Measurements from ENCODE around the gene BCCIP. TPM values are rescaled to one million over a fixed set of nuclear protein-coding genes. Genes with fewer than 3 reads are reported as not detected.

Gene BCCIP
- polyA plus RNA-seq, 5 donors: 77.3 to 93.0 (median 84.5) TPM

GRCh38 chr10:125838802-125839575 is 15.6 kb downstream of the BCCIP start:
- no peak for DNase-seq

GRCh38 chr10:125840406-125840805 is 17.1 kb downstream of the BCCIP start:
- DNase-seq: no peak

- DNase-seq: no peak
Measured at GRCh38 chr10:125840955-125841354, 17.6 kb downstream of the BCCIP start.

GRCh38 chr10:125843603-125844329 is 20.4 kb downstream of the BCCIP start:
- DNase-seq: no peak

- no peak for DNase-seq
Measured at GRCh38 chr10:125844751-125845221, 21.4 kb downstream of the BCCIP start.

- no peak for DNase-seq
Measured at GRCh38 chr10:125845617-125846016, 22.3 kb downstream of the BCCIP start.

GRCh38 chr10:125846894-125847293 is 23.5 kb downstream of the BCCIP start:
- no peak for DNase-seq

GRCh38 chr10:125848371-125848770 is 25.0 kb downstream of the BCCIP start:
- no peak for DNase-seq

- no peak for DNase-seq
Measured at GRCh38 chr10:125848857-125849256, 25.5 kb downstream of the BCCIP start.

- DNase-seq: no peak
Measured at GRCh38 chr10:125849448-125849847, 26.1 kb downstream of the BCCIP start.

GRCh38 chr10:125850766-125851731 is 27.7 kb downstream of the BCCIP start:
- no peak for DNase-seq

- DNase-seq: no peak
Measured at GRCh38 chr10:125852487-125852886, 29.1 kb downstream of the BCCIP start.

- no peak for DNase-seq
Measured at GRCh38 chr10:125857185-125857760, 33.9 kb downstream of the BCCIP start.

- no peak for DNase-seq
Measured at GRCh38 chr10:125859128-125859817, 35.9 kb downstream of the BCCIP start.

- DNase-seq: no peak
Measured at GRCh38 chr10:125865120-125865519, 41.8 kb downstream of the BCCIP start.

GRCh38 chr10:125866421-125867029 is 43.2 kb downstream of the BCCIP start:
- no peak for DNase-seq

GRCh38 chr10:125868372-125868975 is 45.1 kb downstream of the BCCIP start:
- DNase-seq: peak; percentile 19 to 27

- peak; percentile 56 to 71 for DNase-seq
Measured at GRCh38 chr10:125871338-125871737, 48.0 kb downstream of the BCCIP start.

- no peak for DNase-seq
Measured at GRCh38 chr10:125878957-125879835, 55.9 kb downstream of the BCCIP start.
